K562 (cell line): ENCODE results near the gene RPS27. TPM values are rescaled to one million over a fixed set of nuclear protein-coding genes. Genes with fewer than 3 reads are reported as not detected.

ENCODE experiments used
- GABPA ChIP-seq: fragments of 200-800 bp; sonication (Bioruptor generic); conservative IDR thresholded peaks from 2 replicates; pipeline ENCODE4 v1.6.1; 2016; ENCODE audit warnings: low read depth, missing genetic modification characterization, missing compliant biosample characterization
- JUN ChIP-seq, 2 experiments: sonication (generic) in 1 of 2; formaldehyde crosslinking in 1 of 2; IDR thresholded peaks; 2 replicates each; pipeline versions ENCODE4 v1.6.1 to v1.8.0; 2012 to 2022; ENCODE audit warnings: borderline replicate concordance in 2 of 2, mild to moderate bottlenecking in 2 of 2, improper control_type of control experiment in 1 of 2, low read depth in 1 of 2, low read length in 1 of 2, missing genetic modification reagents in 1 of 2
- MYC ChIP-seq, 2 experiments: fragments of 250-450 bp in 1 of 2; sonication (Bioruptor Pico) in 1 of 2; IDR thresholded peaks; 2 replicates each; pipeline versions ENCODE4 v1.5.1 to v1.6.1; 2012 to 2021; ENCODE audit warnings: low read depth in 2 of 2, borderline replicate concordance in 1 of 2, improper control_type of control experiment in 1 of 2, low read length in 1 of 2, mild to moderate bottlenecking in 1 of 2, moderate library complexity in 1 of 2
- RBBP5 ChIP-seq: fragments of 200-600 bp; sonication (generic); IDR thresholded peaks from 2 replicates; pipeline ENCODE4 v1.6.1; 2012; ENCODE audit warnings: borderline replicate concordance, mild to moderate bottlenecking, low read length, control low read depth, inconsistent platforms; ENCODE audit not compliant: insufficient read depth, poor library complexity, severe bottlenecking
- RERE ChIP-seq: sonication (generic); formaldehyde crosslinking; IDR thresholded peaks from 2 replicates; pipeline ENCODE4 v1.8.0; 2023; ENCODE audit warnings: missing genetic modification reagents, mild to moderate bottlenecking, borderline replicate concordance
- ZBTB8A ChIP-seq: fragments of 450-650 bp; IDR thresholded peaks from 2 replicates; pipeline ENCODE4 v1.6.1; 2018; ENCODE audit warnings: mild to moderate bottlenecking, moderate library complexity; ENCODE audit not compliant: partially characterized antibody
- ZNF407 ChIP-seq: fragments of 450-650 bp; IDR thresholded peaks from 2 replicates; pipeline ENCODE4 v1.6.1; 2016; ENCODE audit warnings: low read depth
- ZSCAN32 ChIP-seq: fragments of 450-650 bp; formaldehyde crosslinking; IDR thresholded peaks from 2 replicates; pipeline ENCODE4 v1.4.0; 2020; ENCODE audit warnings: mild to moderate bottlenecking, moderate library complexity
- polyA plus RNA-seq, 8 experiments: library from polyadenylated mRNA; depleted of rRNA in 4 of 8; stranded (reverse) in 5 of 8; unstranded in 3 of 8; fragments of >200 nt; fragmentation: Nextera tagmentation in 2 of 8; fragmentation: Illumina TruSeq in 1 of 8; extraction: Ambion mirVana in 2 of 8; extraction: Trizol in 1 of 8; gene quantifications; 2 replicates each; pipeline versions ENCODE4 v1.2.1 to v1.2.3, GENCODE V29; 2011 to 2014; ENCODE audit warnings: inconsistent platforms in 1 of 8, missing spikeins in 1 of 8
- total RNA-seq, 7 experiments: library from RNA; depleted of rRNA in 6 of 7; stranded (reverse); fragments of >200 nt in 6 of 7; fragmentation: Illumina TruSeq in 2 of 7; extraction: Trizol in 2 of 7; gene quantifications; 2 replicates each; pipeline versions ENCODE4 v1.2.1 to v1.2.3, GENCODE V29; 2011 to 2021; ENCODE audit warnings: low replicate concordance in 1 of 7
- TF ChIP-seq, protein P1 (sequence below): fragments of 250-450 bp; sonication (Bioruptor Pico); IDR thresholded peaks from 2 replicates; pipeline ENCODE4 v1.8.0; 2021; ENCODE audit warnings: moderate library complexity, mild to moderate bottlenecking, inconsistent platforms
- TF ChIP-seq, protein P2 (sequence below): fragments of 450-650 bp; IDR thresholded peaks from 2 replicates; pipeline ENCODE4 v1.6.1; 2016; ENCODE audit warnings: missing biosample characterization, missing genetic modification characterization

RPS27 gene
- total and polyA plus RNA-seq, 9 of the 15 experiments (the other 6 are each of a cell fraction or from before 2014, with no cell fraction given): 2,091 to 9,377 (median 6,706) TPM

GRCh38 chr1:153985341-153985912, 5.1 kb upstream of the RPS27 start (continued):
- TF ChIP-seq RBBP5 (no peak), ZNF407 (peak; percentile 32; the same call in 1 of the 2 replicates), ZSCAN32 (CRISPR knock-in tag) (no peak), JUN (IDR thresholded peaks at IDR 0.05; ENCODE audit: borderline replicate concordance, low read depth, low read length) (peak; percentile 87), JUN (CRISPR knock-in tag; IDR thresholded peaks at IDR 0.05; ENCODE audit: borderline replicate concordance) (no peak), RERE (CRISPR knock-in tag) (no peak), MYC (IDR thresholded peaks at IDR 0.05; ENCODE audit: low read depth, low read length) (0 out of 2 replicates have a peak, but pooled peaks have one; percentile 25), MYC (CRISPR knock-in tag; IDR thresholded peaks at IDR 0.05; ENCODE audit: borderline replicate concordance, low read depth) (no peak), ZBTB8A (no peak), GABPA (no peak)
- TF ChIP-seq, protein P1, sequence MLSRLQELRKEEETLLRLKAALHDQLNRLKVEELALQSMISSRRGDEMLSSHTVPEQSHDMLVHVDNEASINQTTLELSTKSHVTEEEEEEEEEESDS: no peak
- TF ChIP-seq, protein P2, sequence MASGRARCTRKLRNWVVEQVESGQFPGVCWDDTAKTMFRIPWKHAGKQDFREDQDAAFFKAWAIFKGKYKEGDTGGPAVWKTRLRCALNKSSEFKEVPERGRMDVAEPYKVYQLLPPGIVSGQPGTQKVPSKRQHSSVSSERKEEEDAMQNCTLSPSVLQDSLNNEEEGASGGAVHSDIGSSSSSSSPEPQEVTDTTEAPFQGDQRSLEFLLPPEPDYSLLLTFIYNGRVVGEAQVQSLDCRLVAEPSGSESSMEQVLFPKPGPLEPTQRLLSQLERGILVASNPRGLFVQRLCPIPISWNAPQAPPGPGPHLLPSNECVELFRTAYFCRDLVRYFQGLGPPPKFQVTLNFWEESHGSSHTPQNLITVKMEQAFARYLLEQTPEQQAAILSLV (tag): no peak
